Measurements from ENCODE around the gene TSPAN2. TPM values are rescaled to one million over a fixed set of nuclear protein-coding genes. Genes with fewer than 3 reads are reported as not detected.

Gene TSPAN2
- total RNA-seq, 1 donor from 2014 or later: 10.9 TPM

DNA sequence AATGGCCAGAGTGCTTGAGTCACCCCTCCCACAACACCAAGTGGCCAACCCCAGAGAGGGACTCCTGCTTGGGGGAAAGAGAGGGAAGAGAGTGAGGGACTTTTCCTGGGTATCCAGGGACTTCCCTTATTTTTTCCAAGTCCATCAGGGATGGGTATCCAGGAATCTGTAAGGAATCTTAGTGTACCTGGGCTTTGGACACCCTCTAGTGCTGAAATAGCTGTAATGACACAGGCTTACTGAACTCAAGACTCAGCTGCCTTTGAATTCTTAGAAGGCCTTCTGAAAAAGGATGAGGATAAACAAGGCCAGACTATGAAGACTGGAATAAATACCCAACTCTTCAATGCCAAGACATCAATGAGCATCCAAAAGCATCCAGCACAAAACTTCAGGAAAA lies 47.6 kb downstream of the TSPAN2 start:
- DNase-seq (ENCODE audit: low spot score in 2 of 2): no peak
- intact Hi-C loops (cut with DNase I): no loop called here
- H3K27ac ChIP-seq: no peak overlapping the region
- TF ChIP-seq CTCF (IDR thresholded peaks at IDR 0.05): no peak
- H3K36me3 ChIP-seq: peaks cover 3 to 33% of the 10 kb centered on the region in 2 donors
- no peaks in the 10 kb centered on the region for H3K27me3 ChIP-seq
- H3K4me3 ChIP-seq: no peak overlapping the region
- H3K9me3 ChIP-seq: no peaks in the 10 kb centered on the region
- H3K4me1 ChIP-seq: peaks cover 0 to 4% of the 10 kb centered on the region in 2 donors

DNA sequence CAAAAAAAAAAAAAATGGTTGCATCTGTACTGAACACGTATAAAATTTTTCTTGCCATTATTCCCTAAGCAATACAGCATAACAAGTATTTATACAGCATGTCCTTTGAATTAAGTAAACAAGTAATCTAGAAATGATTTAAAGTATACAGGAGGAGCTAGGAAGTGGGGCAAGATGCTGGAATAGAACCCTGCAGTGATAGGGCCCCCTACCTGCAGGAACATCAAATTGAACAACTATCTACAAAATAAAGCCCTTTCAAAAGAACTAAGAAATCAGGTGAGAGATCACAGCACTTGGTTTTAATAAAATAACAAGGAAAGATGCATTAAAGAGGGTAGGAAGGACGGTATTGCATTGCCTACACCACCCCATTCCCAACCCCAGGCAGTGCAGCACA lies 48.8 kb downstream of the TSPAN2 start:
- no peak overlapping the region for H3K4me3 ChIP-seq
- no peak for TF ChIP-seq CTCF (IDR thresholded peaks at IDR 0.05)
- no peak for DNase-seq (ENCODE audit: low spot score in 2 of 2)
- H3K36me3 ChIP-seq: peaks cover 3 to 29% of the 10 kb centered on the region in 2 donors
- peaks cover 0 to 4% of the 10 kb centered on the region in 2 donors for H3K4me1 ChIP-seq
- H3K27me3 ChIP-seq: no peaks in the 10 kb centered on the region
- no peaks in the 10 kb centered on the region for H3K9me3 ChIP-seq
- intact Hi-C loops (cut with DNase I): no loop called here
- H3K27ac ChIP-seq: no peak overlapping the region

- DNase-seq (ENCODE audit: low spot score in 2 of 2): no peak
- intact Hi-C loops (cut with DNase I): no loop called here
- Histone ChIP-seq H3K36me3 (peaks cover 3 to 17% of the 10 kb centered on the region in 2 donors), H3K4me1 (peaks cover 0 to 4% of the 10 kb centered on the region in 2 donors), H3K27ac (peak overlapping the region in 1 of 2 donors; percentile 43), H3K4me3 (no peak overlapping the region), H3K9me3 (no peaks in the 10 kb centered on the region), H3K27me3 (no peaks in the 10 kb centered on the region)
- TF ChIP-seq CTCF (IDR thresholded peaks at IDR 0.05): no peak
Measured at GRCh38 chr1:115036814-115037507, 52.3 kb downstream of the TSPAN2 start.

GRCh38 chr1:115035652-115036051 lies 53.7 kb downstream of the TSPAN2 start:
- Histone ChIP-seq H3K4me3 (no peak overlapping the region), H3K4me1 (peaks cover 0 to 4% of the 10 kb centered on the region in 2 donors), H3K27me3 (no peaks in the 10 kb centered on the region), H3K9me3 (no peaks in the 10 kb centered on the region), H3K27ac (no peak overlapping the region), H3K36me3 (peaks cover 0 to 5% of the 10 kb centered on the region in 2 donors)
- intact Hi-C loops (cut with DNase I): no loop called here
- no peak for DNase-seq (ENCODE audit: low spot score in 2 of 2)
- no peak for TF ChIP-seq CTCF (IDR thresholded peaks at IDR 0.05)

DNA sequence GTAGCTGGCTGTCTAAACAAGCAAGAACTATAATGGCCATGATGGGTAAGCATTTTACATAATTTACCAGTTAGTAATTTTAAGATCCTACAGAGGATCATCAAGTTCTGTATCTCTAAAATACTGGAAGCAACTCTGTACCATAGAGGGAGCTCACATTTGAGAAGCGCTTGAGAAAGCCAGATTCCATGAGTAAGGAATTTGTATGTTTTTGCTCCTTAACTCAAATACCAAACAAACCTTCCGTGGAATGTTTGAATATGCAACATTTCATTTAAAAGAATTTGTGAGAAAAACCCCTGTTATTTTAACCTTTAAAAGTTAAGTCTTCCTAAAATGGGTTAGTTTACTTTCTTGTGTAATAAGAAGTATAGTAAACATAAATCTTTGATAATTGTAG lies 57.7 kb downstream of the TSPAN2 start:
- no peak for DNase-seq (ENCODE audit: low spot score in 2 of 2)
- H3K27me3 ChIP-seq: no peaks in the 10 kb centered on the region
- no peak overlapping the region for H3K27ac ChIP-seq
- no peaks in the 10 kb centered on the region for H3K9me3 ChIP-seq
- H3K4me1 ChIP-seq: no peaks in the 10 kb centered on the region
- no peaks in the 10 kb centered on the region for H3K36me3 ChIP-seq
- TF ChIP-seq CTCF (IDR thresholded peaks at IDR 0.05): no peak
- intact Hi-C loops (cut with DNase I): no loop called here
- no peak overlapping the region for H3K4me3 ChIP-seq

Measured in ascending aorta (tissue), 2 donors.